GM23248 (cell line): ENCODE measurements around the gene THSD7A.

Source experiments
- EZH2 ChIP-seq: fragments of 200-600 bp; sonication (generic); IDR thresholded peaks from 2 replicates; pipeline ENCODE4 v1.6.1; 2018; ENCODE audit warnings: antibody characterized with exemption, mild to moderate bottlenecking; ENCODE audit not compliant: insufficient read depth, poor library complexity, severe bottlenecking
- EZH2phosphoT487 ChIP-seq: fragments of 200-600 bp; sonication (generic); IDR thresholded peaks from 2 replicates; pipeline ENCODE4 v1.6.1; 2018; ENCODE audit warnings: antibody characterized with exemption, moderate library complexity, mild to moderate bottlenecking, low read depth; ENCODE audit not compliant: insufficient read depth

DNA sequence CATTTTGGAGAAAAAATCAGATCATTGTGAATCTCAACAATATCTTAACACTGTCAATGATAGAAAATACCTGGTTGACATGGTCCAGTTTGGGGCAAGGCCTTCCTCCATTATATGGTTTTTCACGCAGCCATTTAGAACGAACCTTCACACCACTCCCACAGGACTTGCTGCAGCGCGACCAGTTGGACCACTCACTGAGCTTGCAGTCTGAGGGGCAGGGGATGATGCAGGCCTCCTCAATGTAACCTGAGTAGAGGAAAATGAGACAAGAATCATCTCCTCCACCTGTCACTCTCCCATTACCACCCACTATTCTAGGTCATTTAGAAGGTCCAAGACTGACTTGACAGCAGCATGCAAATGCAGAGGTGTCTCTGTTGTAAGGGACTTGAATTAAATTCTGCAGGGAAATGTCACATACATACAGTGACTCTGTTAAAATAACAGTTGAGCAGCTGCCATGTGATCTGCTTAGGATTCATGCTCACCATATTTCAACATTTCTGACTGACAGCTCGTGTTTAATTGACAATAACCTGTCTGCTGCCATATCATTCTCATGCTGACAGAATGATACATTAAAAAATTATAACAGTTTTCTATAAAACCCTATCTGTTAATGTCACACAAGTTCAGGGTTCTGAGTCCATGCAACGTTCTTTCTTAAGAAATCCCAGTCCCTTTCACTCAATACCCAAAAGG is 403.0 kb downstream of the THSD7A start:
- no peak for TF ChIP-seq EZH2phosphoT487
- TF ChIP-seq EZH2 = no peak
